ENCODE data around the gene NR2F1-AS1.
A peak's percentile ranks its signal among the peaks of the same experiment; 100 is the strongest.

The NR2F1-AS1 gene

GRCh38 chr5:93589152-93589828 lies 8.3 kb upstream of the NR2F1-AS1 start:
- DNase-seq = peak; percentile 48

GRCh38 chr5:93588352-93589151 lies 7.5 kb upstream of the NR2F1-AS1 start:
- peak; percentile 43 for DNase-seq

DNA sequence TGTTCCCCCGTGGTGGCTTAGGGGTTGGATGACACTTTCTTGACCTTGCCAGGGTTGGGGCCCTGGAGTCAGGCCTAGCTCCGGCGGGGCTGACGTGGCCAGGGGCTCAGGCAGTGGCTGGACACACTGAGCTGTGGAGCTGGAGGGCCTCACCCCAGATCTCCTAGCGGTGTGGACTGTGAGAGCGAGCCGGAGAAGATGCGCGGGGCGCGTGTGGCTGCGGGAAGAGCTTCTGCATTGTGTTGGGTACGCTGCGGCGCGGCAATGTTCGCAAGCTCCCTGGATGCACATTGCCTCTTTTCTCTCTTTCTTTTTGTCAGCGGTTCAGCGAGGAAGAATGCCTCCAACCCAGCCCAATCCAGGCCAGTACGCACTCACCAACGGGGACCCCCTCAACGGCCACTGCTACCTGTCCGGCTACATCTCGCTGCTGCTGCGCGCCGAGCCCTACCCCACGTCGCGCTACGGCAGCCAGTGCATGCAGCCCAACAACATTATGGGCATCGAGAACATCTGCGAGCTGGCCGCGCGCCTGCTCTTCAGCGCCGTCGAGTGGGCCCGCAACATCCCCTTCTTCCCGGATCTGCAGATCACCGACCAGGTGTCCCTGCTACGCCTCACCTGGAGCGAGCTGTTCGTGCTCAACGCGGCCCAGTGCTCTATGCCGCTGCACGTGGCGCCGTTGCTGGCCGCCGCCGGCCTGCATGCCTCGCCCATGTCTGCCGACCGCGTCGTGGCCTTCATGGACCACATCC lies 6.8 kb upstream of the NR2F1-AS1 start:
- no peak for DNase-seq

- no peak for DNase-seq
Measured at GRCh38 chr5:93586736-93587596, 5.9 kb upstream of the NR2F1-AS1 start.

- DNase-seq = peak; percentile 38
Measured at GRCh38 chr5:93585767-93586385, 4.9 kb upstream of the NR2F1-AS1 start.

DNA sequence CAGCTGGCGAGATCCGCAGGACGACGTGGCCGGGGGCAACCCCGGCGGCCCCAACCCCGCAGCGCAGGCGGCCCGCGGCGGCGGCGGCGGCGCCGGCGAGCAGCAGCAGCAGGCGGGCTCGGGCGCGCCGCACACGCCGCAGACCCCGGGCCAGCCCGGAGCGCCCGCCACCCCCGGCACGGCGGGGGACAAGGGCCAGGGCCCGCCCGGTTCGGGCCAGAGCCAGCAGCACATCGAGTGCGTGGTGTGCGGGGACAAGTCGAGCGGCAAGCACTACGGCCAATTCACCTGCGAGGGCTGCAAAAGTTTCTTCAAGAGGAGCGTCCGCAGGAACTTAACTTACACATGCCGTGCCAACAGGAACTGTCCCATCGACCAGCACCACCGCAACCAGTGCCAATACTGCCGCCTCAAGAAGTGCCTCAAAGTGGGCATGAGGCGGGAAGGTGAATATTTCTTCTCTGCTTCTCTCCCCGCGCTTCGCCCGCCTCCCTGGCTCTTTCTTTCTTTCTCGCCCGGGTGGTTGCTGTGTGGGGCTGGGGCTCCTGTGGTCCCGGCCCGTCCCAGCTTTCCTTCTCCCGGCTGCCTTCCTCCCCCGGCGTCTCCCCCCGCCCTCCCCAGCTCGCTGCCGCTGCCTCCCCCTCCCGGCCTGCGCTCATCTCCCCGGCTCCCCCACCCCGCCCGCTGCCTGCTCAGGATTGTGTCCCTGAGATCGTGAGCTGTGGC lies 4.2 kb upstream of the NR2F1-AS1 start:
- peak; percentile 38 for DNase-seq

DNA sequence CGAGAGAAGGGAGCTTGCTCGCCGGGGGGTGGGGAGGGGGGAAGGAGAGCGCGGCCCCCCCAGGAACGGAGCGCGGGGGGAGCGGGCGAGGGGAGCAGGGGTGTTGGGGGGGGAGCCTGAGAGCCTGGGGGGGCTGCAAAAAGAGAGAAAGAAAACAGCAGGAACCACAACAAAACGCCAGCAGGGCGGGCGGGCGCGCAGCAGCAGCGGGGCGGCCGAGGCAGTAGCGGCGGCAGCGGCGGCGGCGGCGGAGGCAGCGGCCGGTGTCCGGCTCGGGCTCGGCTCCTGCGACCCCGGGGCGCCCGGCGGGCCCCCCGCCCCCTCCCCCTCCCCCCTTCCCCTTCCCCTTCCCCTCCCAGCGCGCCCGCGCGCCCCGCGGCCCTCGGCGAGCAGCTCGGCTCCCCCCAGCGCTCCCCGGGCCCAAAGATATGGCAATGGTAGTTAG lies 3.6 kb upstream of the NR2F1-AS1 start:
- DNase-seq = no peak

- DNase-seq = peak; percentile 39
Measured at GRCh38 chr5:93583768-93584595, 3.0 kb upstream of the NR2F1-AS1 start.

DNA sequence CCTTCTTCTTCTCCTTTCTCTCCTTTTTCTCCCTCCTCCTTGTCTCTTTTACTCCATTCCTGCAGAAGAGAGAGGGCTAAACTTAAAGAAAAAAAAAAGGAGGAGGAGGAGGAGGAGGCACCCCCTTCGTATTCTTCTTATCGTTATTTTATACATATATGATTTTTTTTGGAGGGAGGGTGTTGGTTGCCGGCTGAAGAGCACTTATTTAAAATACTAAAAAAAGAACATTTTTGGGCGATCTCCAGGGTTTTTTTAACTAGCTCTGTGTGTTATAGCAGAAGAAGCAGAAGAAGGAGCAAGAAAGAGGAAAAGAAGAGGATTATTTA lies 2.4 kb upstream of the NR2F1-AS1 start:
- DNase-seq = peak; percentile 39

- DNase-seq = peak; percentile 87
Measured at GRCh38 chr5:93582677-93583438, 1.8 kb upstream of the NR2F1-AS1 start, which contains the start of gene NR2F1. TSS of gene NR2F1 (plus strand) at chr5:93583222. CDS start at chr5:93585024, 1,802 bp downstream.

- peak; percentile 43 for DNase-seq
Measured at GRCh38 chr5:93582167-93582462, 1.1 kb upstream of the NR2F1-AS1 start.

- peak; percentile 55 for DNase-seq
Measured at GRCh38 chr5:93580063-93580926, 724 bp downstream of the NR2F1-AS1 start.

GRCh38 chr5:93579692-93580062 lies 1.3 kb downstream of the NR2F1-AS1 start:
- no peak for DNase-seq

- DNase-seq = no peak
Measured at GRCh38 chr5:93578813-93579691, 2.0 kb downstream of the NR2F1-AS1 start.

DNA sequence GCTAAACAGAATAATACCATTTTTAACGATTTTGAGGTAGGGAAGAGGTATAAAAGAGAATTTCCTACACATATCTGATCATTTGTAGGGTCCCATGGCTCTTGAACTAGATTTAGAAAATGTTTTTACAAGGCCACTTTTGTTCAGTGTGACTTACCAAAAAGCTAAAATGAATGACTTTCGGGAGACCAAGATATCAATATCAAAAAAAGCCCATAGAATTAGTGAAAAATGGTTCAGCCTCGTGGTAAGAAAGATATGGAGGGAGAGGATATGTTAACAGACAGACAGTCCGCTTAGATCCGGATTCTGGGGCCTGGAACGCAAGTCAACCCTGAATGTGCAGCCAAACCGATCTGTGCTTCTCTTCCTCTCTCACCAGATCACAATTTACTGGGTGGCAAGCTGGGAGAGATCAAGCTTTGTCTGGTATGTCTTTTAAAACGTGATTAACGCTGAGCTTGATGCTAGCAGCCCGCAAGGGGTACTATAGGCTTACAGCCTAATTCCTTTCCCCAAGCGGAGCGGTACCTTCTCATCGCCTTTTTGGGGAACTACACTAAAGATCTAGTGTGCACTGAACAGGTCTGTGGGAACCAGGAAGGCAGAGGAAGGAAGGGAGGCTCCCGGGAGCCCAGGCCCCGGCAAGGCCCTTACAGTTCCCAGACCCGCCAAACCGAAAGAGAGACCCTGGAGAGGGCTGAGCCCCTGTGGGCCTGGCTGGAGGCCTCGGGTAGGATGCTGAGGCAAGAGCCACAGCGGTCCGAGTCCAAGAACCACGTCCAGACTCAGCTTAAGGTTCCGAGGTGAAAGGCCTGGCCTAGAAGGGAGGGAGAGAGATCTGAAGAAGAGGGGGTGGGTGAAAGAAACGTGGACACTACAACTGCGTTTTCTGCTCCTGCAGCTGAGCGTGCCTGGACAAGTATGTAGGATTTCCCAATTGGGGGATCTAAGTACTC lies 2.9 kb downstream of the NR2F1-AS1 start:
- DNase-seq = no peak

- DNase-seq = no peak
Measured at GRCh38 chr5:93576994-93577853, 3.8 kb downstream of the NR2F1-AS1 start.
